ENCODE data around the gene GNL1.

GNL1 gene

GRCh38 chr6:30568245-30568644, 12.0 kb upstream of the GNL1 start:
- H3K36me3 ChIP-seq (ENCODE audit: insufficient read depth, insufficient read length, low read length) = peaks cover 13% of the 10 kb centered on the region
- no peak overlapping the region for H3K4me3 ChIP-seq (ENCODE audit: insufficient read length, low read depth)
- peaks cover 12% of the 10 kb centered on the region for H3K27me3 ChIP-seq (ENCODE audit: insufficient read depth, insufficient read length)
- H3K9me3 ChIP-seq (ENCODE audit: insufficient read depth, low read length) = no peaks in the 10 kb centered on the region
- TF ChIP-seq SUZ12 (IDR thresholded peaks at IDR 0.05; ENCODE audit: extremely low read depth, insufficient read depth, insufficient read length) (no peak), YY1 (IDR thresholded peaks at IDR 0.05; ENCODE audit: insufficient read depth, insufficient read length) (no peak), ZNF274 (IDR thresholded peaks at IDR 0.05; ENCODE audit: low read depth, low read length) (no peak)
- no peaks in the 10 kb centered on the region for H3K4me1 ChIP-seq (ENCODE audit: insufficient read depth, insufficient read length)
- H3K9ac ChIP-seq (ENCODE audit: insufficient read length, low read depth) = no peak overlapping the region
- no peak for DNase-seq (ENCODE audit: low read depth, low spot score)

GRCh38 chr6:30565772-30566171, 9.5 kb upstream of the GNL1 start:
- peaks cover 22% of the 10 kb centered on the region for H3K36me3 ChIP-seq (ENCODE audit: insufficient read depth, insufficient read length, low read length)
- TF ChIP-seq SUZ12 (IDR thresholded peaks at IDR 0.05; ENCODE audit: extremely low read depth, insufficient read depth, insufficient read length) (no peak), ZNF274 (IDR thresholded peaks at IDR 0.05; ENCODE audit: low read depth, low read length) (no peak), YY1 (IDR thresholded peaks at IDR 0.05; ENCODE audit: insufficient read depth, insufficient read length) (no peak)
- no peak for DNase-seq (ENCODE audit: low read depth, low spot score)
- H3K4me3 ChIP-seq (ENCODE audit: insufficient read length, low read depth) = no peak overlapping the region
- peaks cover 9% of the 10 kb centered on the region for H3K27me3 ChIP-seq (ENCODE audit: insufficient read depth, insufficient read length)
- H3K9ac ChIP-seq (ENCODE audit: insufficient read length, low read depth) = no peak overlapping the region
- H3K4me1 ChIP-seq (ENCODE audit: insufficient read depth, insufficient read length) = no peaks in the 10 kb centered on the region
- no peaks in the 10 kb centered on the region for H3K9me3 ChIP-seq (ENCODE audit: insufficient read depth, low read length)

- DNase-seq (ENCODE audit: low read depth, low spot score) = no peak
- no peak overlapping the region for H3K9ac ChIP-seq (ENCODE audit: insufficient read length, low read depth)
- no peaks in the 10 kb centered on the region for H3K9me3 ChIP-seq (ENCODE audit: insufficient read depth, low read length)
- no peaks in the 10 kb centered on the region for H3K27me3 ChIP-seq (ENCODE audit: insufficient read depth, insufficient read length)
- H3K4me1 ChIP-seq (ENCODE audit: insufficient read depth, insufficient read length) = no peaks in the 10 kb centered on the region
- no peak overlapping the region for H3K4me3 ChIP-seq (ENCODE audit: insufficient read length, low read depth)
- peaks cover 28% of the 10 kb centered on the region for H3K36me3 ChIP-seq (ENCODE audit: insufficient read depth, insufficient read length, low read length)
- no peak for TF ChIP-seq YY1 (IDR thresholded peaks at IDR 0.05; ENCODE audit: insufficient read depth, insufficient read length)
- TF ChIP-seq ZNF274 (IDR thresholded peaks at IDR 0.05; ENCODE audit: low read depth, low read length) = no peak
- TF ChIP-seq SUZ12 (IDR thresholded peaks at IDR 0.05; ENCODE audit: extremely low read depth, insufficient read depth, insufficient read length) = no peak
Observed at GRCh38 chr6:30564114-30564513, 7.8 kb upstream of the GNL1 start.

GRCh38 chr6:30562470-30563425, 6.5 kb upstream of the GNL1 start:
- TF ChIP-seq ZNF274 (IDR thresholded peaks at IDR 0.05; ENCODE audit: low read depth, low read length) = no peak
- TF ChIP-seq YY1 (IDR thresholded peaks at IDR 0.05; ENCODE audit: insufficient read depth, insufficient read length) = no peak
- no peak for TF ChIP-seq SUZ12 (IDR thresholded peaks at IDR 0.05; ENCODE audit: extremely low read depth, insufficient read depth, insufficient read length)
- H3K27me3 ChIP-seq (ENCODE audit: insufficient read depth, insufficient read length) = no peaks in the 10 kb centered on the region

GRCh38 chr6:30560930-30561329, 4.6 kb upstream of the GNL1 start:
- Histone ChIP-seq H3K4me1 (ENCODE audit: insufficient read depth, insufficient read length) (no peaks in the 10 kb centered on the region), H3K27me3 (ENCODE audit: insufficient read depth, insufficient read length) (no peaks in the 10 kb centered on the region), H3K9me3 (ENCODE audit: insufficient read depth, low read length) (no peaks in the 10 kb centered on the region), H3K9ac (ENCODE audit: insufficient read length, low read depth) (no peak overlapping the region), H3K36me3 (ENCODE audit: insufficient read depth, insufficient read length, low read length) (peaks cover 32% of the 10 kb centered on the region), H3K4me3 (ENCODE audit: insufficient read length, low read depth) (no peak overlapping the region)
- TF ChIP-seq SUZ12 (IDR thresholded peaks at IDR 0.05; ENCODE audit: extremely low read depth, insufficient read depth, insufficient read length) = no peak
- TF ChIP-seq YY1 (IDR thresholded peaks at IDR 0.05; ENCODE audit: insufficient read depth, insufficient read length) = no peak
- TF ChIP-seq ZNF274 (IDR thresholded peaks at IDR 0.05; ENCODE audit: low read depth, low read length) = no peak
- DNase-seq (ENCODE audit: low read depth, low spot score) = no peak

More at GRCh38 chr6:30562470-30563425, 6.5 kb upstream of the GNL1 start:
- no peaks in the 10 kb centered on the region for H3K9me3 ChIP-seq (ENCODE audit: insufficient read depth, low read length)
- no peak overlapping the region for H3K9ac ChIP-seq (ENCODE audit: insufficient read length, low read depth)
- peaks cover 32% of the 10 kb centered on the region for H3K36me3 ChIP-seq (ENCODE audit: insufficient read depth, insufficient read length, low read length)
- DNase-seq (ENCODE audit: low read depth, low spot score) = no peak
- H3K4me3 ChIP-seq (ENCODE audit: insufficient read length, low read depth) = no peak overlapping the region
- H3K4me1 ChIP-seq (ENCODE audit: insufficient read depth, insufficient read length) = no peaks in the 10 kb centered on the region

GRCh38 chr6:30557683-30557981, 1.3 kb upstream of the GNL1 start:
- H3K4me3 ChIP-seq (ENCODE audit: insufficient read length, low read depth) = peak overlapping the region; percentile 87

GRCh38 chr6:30556906-30557682, 805 bp upstream of the GNL1 start, which contains the start of gene PRR3:
Gene PRR3 (plus strand): TSS chr6:30557295. CDS start chr6:30557345, 50 bp downstream.
- Histone ChIP-seq H3K27me3 (ENCODE audit: insufficient read depth, insufficient read length) (no peaks in the 10 kb centered on the region), H3K4me1 (ENCODE audit: insufficient read depth, insufficient read length) (no peaks in the 10 kb centered on the region), H3K36me3 (ENCODE audit: insufficient read depth, insufficient read length, low read length) (peaks cover 46% of the 10 kb centered on the region), H3K9ac (ENCODE audit: insufficient read length, low read depth) (peak within 1 kb of the TSS; percentile 90), H3K9me3 (ENCODE audit: insufficient read depth, low read length) (no peaks in the 10 kb centered on the region), H3K4me3 (ENCODE audit: insufficient read length, low read depth) (peak within 1 kb of the TSS; percentile 87)
- TF ChIP-seq YY1 (IDR thresholded peaks at IDR 0.05; ENCODE audit: insufficient read depth, insufficient read length) = peak; percentile 55
- TF ChIP-seq SUZ12 (IDR thresholded peaks at IDR 0.05; ENCODE audit: extremely low read depth, insufficient read depth, insufficient read length) = no peak
- DNase-seq (ENCODE audit: low read depth, low spot score) = peak; percentile 75

More at GRCh38 chr6:30557683-30557981, 1.3 kb upstream of the GNL1 start:
- H3K9ac ChIP-seq (ENCODE audit: insufficient read length, low read depth) = peak overlapping the region; percentile 90
- H3K36me3 ChIP-seq (ENCODE audit: insufficient read depth, insufficient read length, low read length) = peaks cover 46% of the 10 kb centered on the region
- DNase-seq (ENCODE audit: low read depth, low spot score) = no peak
- H3K4me1 ChIP-seq (ENCODE audit: insufficient read depth, insufficient read length) = no peaks in the 10 kb centered on the region
- H3K27me3 ChIP-seq (ENCODE audit: insufficient read depth, insufficient read length) = no peaks in the 10 kb centered on the region
- no peaks in the 10 kb centered on the region for H3K9me3 ChIP-seq (ENCODE audit: insufficient read depth, low read length)
- TF ChIP-seq SUZ12 (IDR thresholded peaks at IDR 0.05; ENCODE audit: extremely low read depth, insufficient read depth, insufficient read length) (no peak), ZNF274 (IDR thresholded peaks at IDR 0.05; ENCODE audit: low read depth, low read length) (no peak), YY1 (IDR thresholded peaks at IDR 0.05; ENCODE audit: insufficient read depth, insufficient read length) (no peak)
